GM12878 (cell line): Measurements from ENCODE around the gene MAB21L4. TPM values are rescaled to one million over a fixed set of nuclear protein-coding genes. Genes with fewer than 3 reads are reported as not detected.

Source experiments
- NFIC ChIP-seq: IDR thresholded peaks from 2 replicates; pipeline ENCODE4 v1.6.1; 2012; ENCODE audit warnings: low read depth, mild to moderate bottlenecking, inconsistent platforms, low read length, moderate library complexity
- POLR2A ChIP-seq: IDR thresholded peaks from 2 replicates; pipeline ENCODE4 v1.6.1; 2011; ENCODE audit warnings: low read depth, mild to moderate bottlenecking, low read length
- YBX1 ChIP-seq: fragments of 450-650 bp; IDR thresholded peaks from 2 replicates; pipeline ENCODE4 v1.6.1; 2016; ENCODE audit warnings: antibody characterized with exemption
- polyA plus RNA-seq, 11 experiments: library from polyadenylated mRNA; depleted of rRNA in 4 of 11; unstranded in 6 of 11; stranded (reverse) in 5 of 11; fragments of >200 nt; fragmentation: Nextera tagmentation in 4 of 11; fragmentation: Illumina TruSeq in 1 of 11; extraction: Ambion mirVana in 4 of 11; extraction: Trizol in 1 of 11; gene quantifications; 1 replicate in 1 of 11; 2 replicates in 10 of 11; pipeline versions ENCODE4 v1.2.1 to v1.2.3, GENCODE V29; 2011 to 2016; ENCODE audit warnings: inconsistent platforms in 2 of 11, missing spikeins in 2 of 11, low read depth in 1 of 11
- total RNA-seq, 4 experiments: library from RNA; depleted of rRNA in 3 of 4; stranded (reverse); fragments of >200 nt in 3 of 4; fragmentation: Illumina TruSeq in 1 of 4; extraction: Trizol in 1 of 4; gene quantifications; 2 replicates each; pipeline versions ENCODE4 v1.2.1 to v1.2.3, GENCODE V29; 2013 to 2021
- TF ChIP-seq, protein P1 (sequence below): fragments of 450-650 bp; IDR thresholded peaks from 2 replicates; pipeline ENCODE4 v1.6.1; 2016; ENCODE audit warnings: mild to moderate bottlenecking, moderate library complexity, borderline replicate concordance
- TF ChIP-seq, protein P2 (sequence below): fragments of 450-650 bp; IDR thresholded peaks from 2 replicates; pipeline ENCODE4 v1.6.1; 2017; ENCODE audit warnings: mild to moderate bottlenecking

Gene MAB21L4
- total and polyA plus RNA-seq, 10 of the 15 experiments (the other 5 are each of a cell fraction or from before 2014, with no cell fraction given): 0.03 TPM; not detected in 9

DNA sequence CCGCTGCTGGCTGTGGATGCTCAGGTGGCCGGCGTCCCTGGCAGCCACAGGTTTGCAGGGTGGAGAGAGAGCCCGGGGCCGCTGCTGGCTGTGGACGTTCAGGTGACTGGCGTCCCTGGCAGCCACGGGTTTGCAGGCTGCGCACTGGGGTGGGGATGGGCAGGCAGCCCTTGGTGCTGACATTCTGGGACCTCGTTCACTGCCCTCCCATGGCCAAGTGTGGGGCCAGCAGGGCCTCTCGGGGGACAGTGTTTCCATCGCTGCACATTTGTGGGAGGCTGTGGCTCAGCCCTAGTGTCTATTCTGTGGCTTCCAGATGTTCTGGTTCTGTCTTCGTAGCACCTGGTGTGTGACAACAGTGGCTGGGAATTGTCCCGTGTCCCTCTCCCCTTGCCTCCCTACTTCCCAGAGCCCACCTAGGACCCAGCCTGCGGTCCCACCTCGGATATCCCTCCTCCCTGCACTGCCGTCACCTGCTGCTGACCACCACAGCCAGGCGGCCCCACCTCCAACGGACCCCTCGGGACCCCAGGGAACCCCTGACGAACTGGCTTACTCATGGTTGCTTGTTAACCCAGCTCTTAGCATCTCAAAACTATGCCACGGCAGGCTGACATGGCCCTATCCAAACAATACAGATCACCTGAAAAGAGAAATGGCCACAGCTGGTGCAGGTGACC, 11.1 kb upstream of the MAB21L4 start (continued):
- TF ChIP-seq, protein P1, sequence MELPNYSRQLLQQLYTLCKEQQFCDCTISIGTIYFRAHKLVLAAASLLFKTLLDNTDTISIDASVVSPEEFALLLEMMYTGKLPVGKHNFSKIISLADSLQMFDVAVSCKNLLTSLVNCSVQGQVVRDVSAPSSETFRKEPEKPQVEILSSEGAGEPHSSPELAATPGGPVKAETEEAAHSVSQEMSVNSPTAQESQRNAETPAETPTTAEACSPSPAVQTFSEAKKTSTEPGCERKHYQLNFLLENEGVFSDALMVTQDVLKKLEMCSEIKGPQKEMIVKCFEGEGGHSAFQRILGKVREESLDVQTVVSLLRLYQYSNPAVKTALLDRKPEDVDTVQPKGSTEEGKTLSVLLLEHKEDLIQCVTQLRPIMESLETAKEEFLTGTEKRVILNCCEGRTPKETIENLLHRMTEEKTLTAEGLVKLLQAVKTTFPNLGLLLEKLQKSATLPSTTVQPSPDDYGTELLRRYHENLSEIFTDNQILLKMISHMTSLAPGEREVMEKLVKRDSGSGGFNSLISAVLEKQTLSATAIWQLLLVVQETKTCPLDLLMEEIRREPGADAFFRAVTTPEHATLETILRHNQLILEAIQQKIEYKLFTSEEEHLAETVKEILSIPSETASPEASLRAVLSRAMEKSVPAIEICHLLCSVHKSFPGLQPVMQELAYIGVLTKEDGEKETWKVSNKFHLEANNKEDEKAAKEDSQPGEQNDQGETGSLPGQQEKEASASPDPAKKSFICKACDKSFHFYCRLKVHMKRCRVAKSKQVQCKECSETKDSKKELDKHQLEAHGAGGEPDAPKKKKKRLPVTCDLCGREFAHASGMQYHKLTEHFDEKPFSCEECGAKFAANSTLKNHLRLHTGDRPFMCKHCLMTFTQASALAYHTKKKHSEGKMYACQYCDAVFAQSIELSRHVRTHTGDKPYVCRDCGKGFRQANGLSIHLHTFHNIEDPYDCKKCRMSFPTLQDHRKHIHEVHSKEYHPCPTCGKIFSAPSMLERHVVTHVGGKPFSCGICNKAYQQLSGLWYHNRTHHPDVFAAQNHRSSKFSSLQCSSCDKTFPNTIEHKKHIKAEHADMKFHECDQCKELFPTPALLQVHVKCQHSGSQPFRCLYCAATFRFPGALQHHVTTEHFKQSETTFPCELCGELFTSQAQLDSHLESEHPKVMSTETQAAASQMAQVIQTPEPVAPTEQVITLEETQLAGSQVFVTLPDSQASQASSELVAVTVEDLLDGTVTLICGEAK: no peak
- TF ChIP-seq NFIC (no peak), YBX1 (no peak), POLR2A (no peak)
- TF ChIP-seq, protein P2, sequence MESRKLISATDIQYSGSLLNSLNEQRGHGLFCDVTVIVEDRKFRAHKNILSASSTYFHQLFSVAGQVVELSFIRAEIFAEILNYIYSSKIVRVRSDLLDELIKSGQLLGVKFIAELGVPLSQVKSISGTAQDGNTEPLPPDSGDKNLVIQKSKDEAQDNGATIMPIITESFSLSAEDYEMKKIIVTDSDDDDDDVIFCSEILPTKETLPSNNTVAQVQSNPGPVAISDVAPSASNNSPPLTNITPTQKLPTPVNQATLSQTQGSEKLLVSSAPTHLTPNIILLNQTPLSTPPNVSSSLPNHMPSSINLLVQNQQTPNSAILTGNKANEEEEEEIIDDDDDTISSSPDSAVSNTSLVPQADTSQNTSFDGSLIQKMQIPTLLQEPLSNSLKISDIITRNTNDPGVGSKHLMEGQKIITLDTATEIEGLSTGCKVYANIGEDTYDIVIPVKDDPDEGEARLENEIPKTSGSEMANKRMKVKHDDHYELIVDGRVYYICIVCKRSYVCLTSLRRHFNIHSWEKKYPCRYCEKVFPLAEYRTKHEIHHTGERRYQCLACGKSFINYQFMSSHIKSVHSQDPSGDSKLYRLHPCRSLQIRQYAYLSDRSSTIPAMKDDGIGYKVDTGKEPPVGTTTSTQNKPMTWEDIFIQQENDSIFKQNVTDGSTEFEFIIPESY: no peak
